HepG2 (cell line): ENCODE results near the gene MAPK14. TPM values are rescaled to one million over a fixed set of nuclear protein-coding genes. Genes with fewer than 3 reads are reported as not detected.

Source experiments
- ATAC-seq: fragments of 200-7000 bp; cut with Tn5 transposase; 3 replicates; pipeline ENCODE4 v1.9.1; 2020; ENCODE audit warnings: mild to moderate bottlenecking, moderate library complexity
- BruUV-seq: library from RNA; stranded (reverse); fragments of 400-500 nt; replicated peaks from 2 replicates; lab custom pipeline; 2021; lab: Mats Ljungman, UMichigan
- CTCF ChIA-PET: fragments of 300-600 bp; formaldehyde crosslinking; extraction: SDS; loops from one replicate; lab custom pipeline; 2021; ENCODE audit warnings: low total read pairs, inconsistent platforms, low intra/inter-chr PET ratio; lab: Yijun Ruan, JAX
- POLR2A ChIA-PET: fragments of 350-600 bp; sonication (Branson Sonifier 250); formaldehyde crosslinking; loops from one replicate; lab custom pipeline; 2020; ENCODE audit warnings: antibody characterized with exemption, inconsistent platforms; lab: Yijun Ruan, JAX
- DNase-seq: peaks from one replicate; pipeline ENCODE4 v3.0.0-alpha.2; 2015; ENCODE audit warnings: low spot score
- FAIRE-seq: peaks from 3 replicates; lab custom pipeline; 2011; peaks lifted over from hg19 to GRCh38; lab: Jason Lieb, UNC
- H2AFZ ChIP-seq: one replicate; pipeline ENCODE4 v1.6.1; 2011; ENCODE audit warnings: low read length, inconsistent platforms
- H3K27ac ChIP-seq: fragments of 300-600 bp; 3 replicates; pipeline ENCODE4 v1.8.0; 2011; ENCODE audit warnings: mixed run types, mild to moderate bottlenecking, mixed read lengths, low read length, inconsistent platforms; ENCODE audit not compliant: insufficient read depth; ENCODE audit errors: extremely low read length
- H3K27me3 ChIP-seq, 2 experiments: fragments of 200-600 bp in 1 of 2; 2 replicates in 1 of 2; 3 replicates in 1 of 2; pipeline versions ENCODE4 v1.6.0 to v1.8.0; 2011; ENCODE audit warnings: low read length in 2 of 2, mild to moderate bottlenecking in 2 of 2, moderate library complexity in 2 of 2, inconsistent platforms in 1 of 2; ENCODE audit not compliant: insufficient read depth in 2 of 2, control insufficient read depth in 1 of 2
- H3K36me3 ChIP-seq, 2 experiments: fragments of 200-600 bp in 1 of 2; replicated peaks in 1 of 2; 2 replicates in 1 of 2; 3 replicates in 1 of 2; pipeline versions ENCODE4 v1.5.1 to v1.8.0; 2011; ENCODE audit warnings: low read length in 2 of 2, inconsistent platforms in 1 of 2; ENCODE audit not compliant: insufficient read depth in 2 of 2, control insufficient read depth in 1 of 2
- H3K4me1 ChIP-seq: 2 replicates; pipeline ENCODE4 v1.5.1; 2012; ENCODE audit warnings: low read length, inconsistent platforms; ENCODE audit not compliant: insufficient read depth
- H3K4me2 ChIP-seq: 2 replicates; pipeline ENCODE4 v1.6.0; 2011; ENCODE audit warnings: low read depth, low read length, inconsistent platforms
- H3K4me3 ChIP-seq, 3 experiments: fragments of 200-600 bp in 1 of 3; sonication (generic), shearing (Covaris generic) in 1 of 3; replicated peaks in 1 of 3; 2 replicates each; pipeline ENCODE4 v1.5.1; 2011 to 2016; ENCODE audit warnings: low read length in 3 of 3, inconsistent platforms in 2 of 3, low read depth in 2 of 3, mild to moderate bottlenecking in 2 of 3, control low read depth in 1 of 3, mixed read lengths in 1 of 3; ENCODE audit not compliant: insufficient read depth in 1 of 3
- H3K79me2 ChIP-seq: one replicate; pipeline ENCODE4 v1.6.1; 2011; ENCODE audit warnings: low read length, inconsistent platforms; ENCODE audit not compliant: insufficient read depth
- H3K9ac ChIP-seq: 2 replicates; pipeline ENCODE4 v1.6.0; 2011; ENCODE audit warnings: mild to moderate bottlenecking, low read depth, low read length, inconsistent platforms; ENCODE audit not compliant: insufficient read depth
- H3K9me3 ChIP-seq: 2 replicates; pipeline ENCODE4 v1.5.1; 2012; ENCODE audit warnings: mild to moderate bottlenecking, low read length
- H4K20me1 ChIP-seq: 2 replicates; pipeline ENCODE4 v1.6.0; 2011; ENCODE audit warnings: inconsistent platforms, mild to moderate bottlenecking, low read length, moderate library complexity; ENCODE audit not compliant: insufficient read depth
- FOXO1 ChIP-seq: sonication (generic); formaldehyde crosslinking; IDR thresholded peaks from 2 replicates; pipeline ENCODE4 v1.4.0; 2020; ENCODE audit warnings: missing genetic modification reagents
- HOXA3 ChIP-seq: sonication (generic); formaldehyde crosslinking; IDR thresholded peaks from 2 replicates; pipeline ENCODE4 v1.5.0; 2020; ENCODE audit warnings: missing genetic modification reagents
- NCOA2 ChIP-seq: sonication (generic); formaldehyde crosslinking; IDR thresholded peaks from 2 replicates; pipeline ENCODE4 v1.8.0; 2022; ENCODE audit warnings: inconsistent platforms
- RBM22 ChIP-seq: fragments of 200-400 bp; formaldehyde crosslinking; optimal IDR thresholded peaks from 2 replicates; pipeline ENCODE3; 2017; ENCODE audit warnings: mild to moderate bottlenecking, low read length, moderate library complexity
- WGBS: methylation state at CpG from one replicate; pipeline ENCODE4 v1.1.6; 2017; ENCODE audit warnings: low lambda C conversion rate; 5-methylcytosine and 5-hydroxymethylcytosine counted together
- in situ Hi-C: cut with HindIII; loops from 2 replicates; pipeline ENCODE4 v1.10.0; 2017; ENCODE audit warnings: low pct_unique_long_range_greater_than_20kb; ENCODE audit not compliant: extremely low pct_ligation_motif_present
- intact Hi-C: fragments of 100-400 bp; cut with micrococcal nuclease; formaldehyde crosslinking; loops from one replicate; pipeline ENCODE4 v1.10.0; 2022; ENCODE audit not compliant: unreplicated experiment
- polyA plus RNA-seq, 8 experiments: library from polyadenylated mRNA; depleted of rRNA in 3 of 8; stranded (reverse) in 7 of 8; unstranded in 1 of 8; fragments of >200 nt; fragmentation: Illumina TruSeq in 4 of 8; extraction: Trizol in 4 of 8; gene quantifications; 2 replicates each; pipeline versions ENCODE4 v1.2.1 to v1.2.3, GENCODE V29; 2011 to 2016; ENCODE audit warnings: low read depth in 4 of 8, missing spikeins in 1 of 8, mixed read lengths in 1 of 8; ENCODE audit not compliant: insufficient read depth in 1 of 8
- total RNA-seq, 5 experiments: library from RNA; depleted of rRNA; stranded (reverse); fragments of >200 nt; fragmentation: Illumina TruSeq; extraction: Trizol; gene quantifications; 2 replicates each; pipeline ENCODE4 v1.2.3, GENCODE V29; 2016; ENCODE audit warnings: low read depth in 1 of 5
- TF ChIP-seq, protein P1 (sequence below): sonication (generic); formaldehyde crosslinking; IDR thresholded peaks from 2 replicates; pipeline ENCODE4 v1.5.0; 2020; ENCODE audit warnings: mild to moderate bottlenecking, missing genetic modification reagents, borderline replicate concordance
- TF ChIP-seq, protein P2 (sequence below): sonication (generic); formaldehyde crosslinking; IDR thresholded peaks from 2 replicates; pipeline ENCODE4 v1.8.1; 2022; ENCODE audit warnings: mild to moderate bottlenecking, missing genetic modification reagents
- TF ChIP-seq, protein P3 (sequence below): sonication (generic); formaldehyde crosslinking; IDR thresholded peaks from 2 replicates; pipeline ENCODE4 v1.5.1; 2020; ENCODE audit warnings: missing genetic modification reagents, mild to moderate bottlenecking, borderline replicate concordance
- TF ChIP-seq, protein P4 (sequence below): sonication (generic); formaldehyde crosslinking; IDR thresholded peaks from 2 replicates; pipeline ENCODE4 v1.4.0; 2020; ENCODE audit warnings: mild to moderate bottlenecking, missing genetic modification reagents

The MAPK14 gene
- total and polyA plus RNA-seq, 2 of the 13 experiments (the other 11 are each of a cell fraction or from before 2014, with no cell fraction given), result 66.3 to 67.3 TPM

DNA sequence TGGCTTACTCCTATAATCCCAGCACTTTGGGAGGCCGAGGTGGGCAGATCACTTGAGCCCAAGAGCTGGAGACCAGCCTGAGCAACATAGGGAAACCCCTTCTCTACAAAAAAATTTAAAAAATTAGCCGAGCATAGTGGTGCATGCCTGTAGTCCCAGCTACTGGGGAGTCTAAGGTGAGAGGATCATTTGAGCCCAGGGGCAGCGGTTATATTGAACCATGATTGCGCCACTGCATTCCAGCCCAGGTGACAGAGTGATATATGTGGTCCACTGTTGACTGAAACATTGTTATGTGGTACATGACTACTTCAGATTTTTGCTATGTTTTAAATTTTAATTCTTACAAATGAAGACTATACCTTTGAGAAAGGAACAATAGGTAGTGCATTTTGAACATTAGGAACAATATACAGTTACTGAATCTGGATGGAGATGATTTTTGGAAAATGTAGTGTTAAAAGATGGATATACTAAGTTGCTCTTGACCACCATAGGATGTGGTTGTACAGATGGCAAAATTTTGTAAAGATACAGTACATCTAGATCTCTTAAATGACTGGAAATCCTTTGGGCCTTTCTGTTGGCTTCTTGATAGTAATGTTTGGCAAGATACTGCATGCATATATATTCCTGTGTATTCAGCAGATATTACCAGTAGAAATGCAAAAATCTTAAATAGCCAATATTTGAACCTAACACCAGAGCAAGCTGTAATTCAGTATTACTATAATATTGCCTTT, 35.9 kb downstream of the MAPK14 start:
- no peak overlapping the region for H2AFZ ChIP-seq
- ATAC-seq (peak; percentile 81), DNase-seq (peak; percentile 85), FAIRE-seq (peak; percentile 40)
- ChIA-PET POLR2A (interaction anchor here (4.7 kb wide), 1 partner anchor 36 kb away, joined by 50 read pairs; the partner anchor contains the start of gene MAPK14), CTCF (no interaction called here)
- H3K79me2 ChIP-seq, result peaks cover 74% of the 10 kb centered on the region
- H3K36me3 ChIP-seq, result peaks cover 12 to 16% of the 10 kb centered on the region in 2 experiments
- H3K4me1 ChIP-seq, result peaks cover 75% of the 10 kb centered on the region
- intact Hi-C loops, result loop anchor here (2.0 kb wide), 2 partner anchors 31 to 35 kb away; no protein-coding TSS in a partner anchor
- H3K9me3 ChIP-seq, result no peaks in the 10 kb centered on the region
- WGBS, result 23% methylated on average over 4 of the region's 4 CpGs
- H3K27ac ChIP-seq, result peak overlapping the region; percentile 91
- BruUV-seq, result no TSS peak
- in situ Hi-C loops, result no loop called here
- H3K4me2 ChIP-seq, result peak overlapping the region; percentile 80
- H3K27me3 ChIP-seq, result no peaks in the 10 kb centered on the region
- peaks cover 5% of the 10 kb centered on the region; the same call in 1 of the 2 replicates for H4K20me1 ChIP-seq
- H3K9ac ChIP-seq, result no peak overlapping the region
- no peak overlapping the region for H3K4me3 ChIP-seq
- no peak for TF ChIP-seq RBM22
- TF ChIP-seq, protein P1, sequence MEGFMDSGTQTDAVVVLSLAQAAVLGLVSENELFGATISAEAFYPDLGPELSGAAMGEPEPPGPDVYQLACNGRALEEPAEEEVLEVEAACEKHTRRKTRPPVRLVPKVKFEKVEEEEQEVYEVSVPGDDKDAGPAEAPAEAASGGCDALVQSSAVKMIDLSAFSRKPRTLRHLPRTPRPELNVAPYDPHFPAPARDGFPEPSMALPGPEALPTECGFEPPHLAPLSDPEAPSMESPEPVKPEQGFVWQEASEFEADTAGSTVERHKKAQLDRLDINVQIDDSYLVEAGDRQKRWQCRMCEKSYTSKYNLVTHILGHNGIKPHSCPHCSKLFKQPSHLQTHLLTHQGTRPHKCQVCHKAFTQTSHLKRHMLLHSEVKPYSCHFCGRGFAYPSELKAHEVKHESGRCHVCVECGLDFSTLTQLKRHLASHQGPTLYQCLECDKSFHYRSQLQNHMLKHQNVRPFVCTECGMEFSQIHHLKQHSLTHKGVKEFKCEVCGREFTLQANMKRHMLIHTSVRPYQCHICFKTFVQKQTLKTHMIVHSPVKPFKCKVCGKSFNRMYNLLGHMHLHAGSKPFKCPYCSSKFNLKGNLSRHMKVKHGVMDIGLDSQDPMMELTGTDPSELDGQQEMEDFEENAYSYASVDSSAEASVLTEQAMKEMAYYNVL (CRISPR knock-in tag), result no peak
- peak; percentile 66; the same call in 1 of the 2 replicates for TF ChIP-seq FOXO1 (CRISPR knock-in tag)
- TF ChIP-seq HOXA3, result peak; percentile 64; the same call in 1 of the 2 replicates
- TF ChIP-seq, protein P2, sequence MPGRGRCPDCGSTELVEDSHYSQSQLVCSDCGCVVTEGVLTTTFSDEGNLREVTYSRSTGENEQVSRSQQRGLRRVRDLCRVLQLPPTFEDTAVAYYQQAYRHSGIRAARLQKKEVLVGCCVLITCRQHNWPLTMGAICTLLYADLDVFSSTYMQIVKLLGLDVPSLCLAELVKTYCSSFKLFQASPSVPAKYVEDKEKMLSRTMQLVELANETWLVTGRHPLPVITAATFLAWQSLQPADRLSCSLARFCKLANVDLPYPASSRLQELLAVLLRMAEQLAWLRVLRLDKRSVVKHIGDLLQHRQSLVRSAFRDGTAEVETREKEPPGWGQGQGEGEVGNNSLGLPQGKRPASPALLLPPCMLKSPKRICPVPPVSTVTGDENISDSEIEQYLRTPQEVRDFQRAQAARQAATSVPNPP (CRISPR knock-in tag), result 0 out of 2 replicates have a peak, but pooled peaks have one; percentile 42
- TF ChIP-seq, protein P3, sequence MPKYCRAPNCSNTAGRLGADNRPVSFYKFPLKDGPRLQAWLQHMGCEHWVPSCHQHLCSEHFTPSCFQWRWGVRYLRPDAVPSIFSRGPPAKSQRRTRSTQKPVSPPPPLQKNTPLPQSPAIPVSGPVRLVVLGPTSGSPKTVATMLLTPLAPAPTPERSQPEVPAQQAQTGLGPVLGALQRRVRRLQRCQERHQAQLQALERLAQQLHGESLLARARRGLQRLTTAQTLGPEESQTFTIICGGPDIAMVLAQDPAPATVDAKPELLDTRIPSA (CRISPR knock-in tag), result no peak
- TF ChIP-seq, protein P4, sequence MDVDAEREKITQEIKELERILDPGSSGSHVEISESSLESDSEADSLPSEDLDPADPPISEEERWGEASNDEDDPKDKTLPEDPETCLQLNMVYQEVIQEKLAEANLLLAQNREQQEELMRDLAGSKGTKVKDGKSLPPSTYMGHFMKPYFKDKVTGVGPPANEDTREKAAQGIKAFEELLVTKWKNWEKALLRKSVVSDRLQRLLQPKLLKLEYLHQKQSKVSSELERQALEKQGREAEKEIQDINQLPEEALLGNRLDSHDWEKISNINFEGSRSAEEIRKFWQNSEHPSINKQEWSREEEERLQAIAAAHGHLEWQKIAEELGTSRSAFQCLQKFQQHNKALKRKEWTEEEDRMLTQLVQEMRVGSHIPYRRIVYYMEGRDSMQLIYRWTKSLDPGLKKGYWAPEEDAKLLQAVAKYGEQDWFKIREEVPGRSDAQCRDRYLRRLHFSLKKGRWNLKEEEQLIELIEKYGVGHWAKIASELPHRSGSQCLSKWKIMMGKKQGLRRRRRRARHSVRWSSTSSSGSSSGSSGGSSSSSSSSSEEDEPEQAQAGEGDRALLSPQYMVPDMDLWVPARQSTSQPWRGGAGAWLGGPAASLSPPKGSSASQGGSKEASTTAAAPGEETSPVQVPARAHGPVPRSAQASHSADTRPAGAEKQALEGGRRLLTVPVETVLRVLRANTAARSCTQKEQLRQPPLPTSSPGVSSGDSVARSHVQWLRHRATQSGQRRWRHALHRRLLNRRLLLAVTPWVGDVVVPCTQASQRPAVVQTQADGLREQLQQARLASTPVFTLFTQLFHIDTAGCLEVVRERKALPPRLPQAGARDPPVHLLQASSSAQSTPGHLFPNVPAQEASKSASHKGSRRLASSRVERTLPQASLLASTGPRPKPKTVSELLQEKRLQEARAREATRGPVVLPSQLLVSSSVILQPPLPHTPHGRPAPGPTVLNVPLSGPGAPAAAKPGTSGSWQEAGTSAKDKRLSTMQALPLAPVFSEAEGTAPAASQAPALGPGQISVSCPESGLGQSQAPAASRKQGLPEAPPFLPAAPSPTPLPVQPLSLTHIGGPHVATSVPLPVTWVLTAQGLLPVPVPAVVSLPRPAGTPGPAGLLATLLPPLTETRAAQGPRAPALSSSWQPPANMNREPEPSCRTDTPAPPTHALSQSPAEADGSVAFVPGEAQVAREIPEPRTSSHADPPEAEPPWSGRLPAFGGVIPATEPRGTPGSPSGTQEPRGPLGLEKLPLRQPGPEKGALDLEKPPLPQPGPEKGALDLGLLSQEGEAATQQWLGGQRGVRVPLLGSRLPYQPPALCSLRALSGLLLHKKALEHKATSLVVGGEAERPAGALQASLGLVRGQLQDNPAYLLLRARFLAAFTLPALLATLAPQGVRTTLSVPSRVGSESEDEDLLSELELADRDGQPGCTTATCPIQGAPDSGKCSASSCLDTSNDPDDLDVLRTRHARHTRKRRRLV (CRISPR knock-in tag), result no peak
- peak; percentile 77 for TF ChIP-seq NCOA2 (CRISPR knock-in tag)
